ENCODE measurements around the gene LMO1. TPM values are rescaled to one million over a fixed set of nuclear protein-coding genes. Genes with fewer than 3 reads are reported as not detected.

LMO1 gene
- total and polyA plus RNA-seq, 4 donors, result not detected

DNA sequence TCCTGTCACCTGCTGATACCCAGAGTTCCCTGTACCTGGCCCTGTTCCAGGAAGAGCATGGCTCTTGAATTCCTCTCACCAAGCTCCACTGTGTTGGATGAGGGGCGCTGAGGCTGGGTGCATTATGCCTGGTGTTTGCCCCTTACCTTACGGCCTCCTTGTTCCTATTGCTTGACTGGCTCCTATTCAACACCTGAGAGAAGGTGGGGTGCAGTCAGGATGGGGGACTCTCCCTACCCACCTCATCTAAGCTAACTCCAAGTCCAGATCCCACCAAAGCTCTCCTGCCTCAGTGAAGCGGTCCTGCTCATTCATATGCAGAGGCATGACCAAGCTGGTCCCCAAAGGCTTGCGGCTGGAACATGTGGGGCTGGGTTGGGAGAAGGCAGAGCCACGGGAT is 59.1 kb downstream of the LMO1 start:
- H3K9me3 ChIP-seq (ENCODE audit: control insufficient read depth, low read length), result no peaks in the 10 kb centered on the region

DNA sequence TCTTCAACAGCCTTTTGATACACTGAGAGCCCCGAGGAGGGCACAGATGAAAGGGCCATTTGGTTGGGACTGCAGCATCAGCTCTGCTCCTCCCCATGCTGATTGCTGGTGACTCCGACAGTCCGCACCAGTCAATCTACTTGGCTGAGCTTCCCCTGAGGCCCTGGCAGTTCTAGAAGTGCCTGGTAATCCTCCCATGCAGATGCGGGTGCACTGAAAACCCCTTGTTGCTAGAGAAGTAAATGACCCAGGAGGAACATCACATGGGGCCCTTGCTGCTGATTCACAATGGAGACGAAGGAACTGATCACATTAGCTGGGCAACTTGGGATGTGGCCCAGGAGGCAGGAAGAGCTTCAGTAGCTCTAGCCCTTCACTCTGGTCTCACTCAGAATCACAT is 59.7 kb downstream of the LMO1 start:
- intact Hi-C loops (cut with DNase I), result no loop called here
- no peaks in the 10 kb centered on the region for H3K4me1 ChIP-seq (ENCODE audit: control insufficient read depth in 1 of 2, insufficient read depth in 2 of 2, low read length in 2 of 2)
- no peak overlapping the region for H3K27ac ChIP-seq (ENCODE audit: low read depth in 1 of 2, low read length in 2 of 2)
- H3K27me3 ChIP-seq (ENCODE audit: control insufficient read depth in 1 of 2, insufficient read depth in 2 of 2, low read length in 1 of 2), result no peaks in the 10 kb centered on the region
- DNase-seq (no peak), ATAC-seq (ENCODE audit: low FRiP score) (no peak)
- H3K4me3 ChIP-seq (ENCODE audit: low read length in 2 of 2), result no peak overlapping the region
- no peaks in the 10 kb centered on the region for H3K9me3 ChIP-seq (ENCODE audit: control insufficient read depth, low read length)
- 47 to 60% methylated on average over 5 of the region's 5 CpGs for WGBS, 2 donors
- no peaks in the 10 kb centered on the region for H3K36me3 ChIP-seq (ENCODE audit: control insufficient read depth in 1 of 2, insufficient read depth in 2 of 2, low read length in 1 of 2)

More for the DNA sequence above, 59.1 kb downstream of the LMO1 start:
- DNase-seq, result no peak
- no peak overlapping the region for H3K27ac ChIP-seq (ENCODE audit: low read depth in 1 of 2, low read length in 2 of 2)
- no peak for ATAC-seq (ENCODE audit: low FRiP score)
- no peaks in the 10 kb centered on the region for H3K27me3 ChIP-seq (ENCODE audit: control insufficient read depth in 1 of 2, insufficient read depth in 2 of 2, low read length in 1 of 2)
- no peaks in the 10 kb centered on the region for H3K4me1 ChIP-seq (ENCODE audit: control insufficient read depth in 1 of 2, insufficient read depth in 2 of 2, low read length in 2 of 2)
- 55 to 57% methylated on average over 5 of the region's 5 CpGs for WGBS, 2 donors
- H3K4me3 ChIP-seq (ENCODE audit: low read length in 2 of 2), result no peak overlapping the region
- intact Hi-C loops (cut with DNase I), result no loop called here
- H3K36me3 ChIP-seq (ENCODE audit: control insufficient read depth in 1 of 2, insufficient read depth in 2 of 2, low read length in 1 of 2), result no peaks in the 10 kb centered on the region

DNA sequence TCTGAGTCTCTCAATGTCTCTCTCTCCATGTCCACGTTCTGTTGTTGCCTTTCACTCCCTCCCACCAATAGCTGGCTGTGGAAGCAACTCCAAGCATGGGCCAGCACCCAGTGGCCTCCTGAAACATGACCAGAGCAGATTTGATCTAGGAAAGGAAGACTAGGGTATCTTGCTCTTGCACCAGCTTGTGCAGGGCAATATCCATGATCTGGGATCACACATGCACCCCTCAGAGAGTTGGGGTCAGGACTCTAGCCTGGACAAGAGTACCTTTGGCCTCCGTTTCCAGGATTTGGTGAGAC is 60.3 kb downstream of the LMO1 start:
- no peaks in the 10 kb centered on the region for H3K9me3 ChIP-seq (ENCODE audit: control insufficient read depth, low read length)
- WGBS, 2 donors, result 81 to 83% methylated on average over 2 of the region's 2 CpGs
- no peak overlapping the region for H3K27ac ChIP-seq (ENCODE audit: low read depth in 1 of 2, low read length in 2 of 2)
- ATAC-seq (ENCODE audit: low FRiP score) (no peak), DNase-seq (no peak)
- H3K4me3 ChIP-seq (ENCODE audit: low read length in 2 of 2), result no peak overlapping the region
- H3K36me3 ChIP-seq (ENCODE audit: control insufficient read depth in 1 of 2, insufficient read depth in 2 of 2, low read length in 1 of 2), result no peaks in the 10 kb centered on the region
- no peaks in the 10 kb centered on the region for H3K4me1 ChIP-seq (ENCODE audit: control insufficient read depth in 1 of 2, insufficient read depth in 2 of 2, low read length in 2 of 2)
- no peaks in the 10 kb centered on the region for H3K27me3 ChIP-seq (ENCODE audit: control insufficient read depth in 1 of 2, insufficient read depth in 2 of 2, low read length in 1 of 2)
- intact Hi-C loops (cut with DNase I), result no loop called here

DNA sequence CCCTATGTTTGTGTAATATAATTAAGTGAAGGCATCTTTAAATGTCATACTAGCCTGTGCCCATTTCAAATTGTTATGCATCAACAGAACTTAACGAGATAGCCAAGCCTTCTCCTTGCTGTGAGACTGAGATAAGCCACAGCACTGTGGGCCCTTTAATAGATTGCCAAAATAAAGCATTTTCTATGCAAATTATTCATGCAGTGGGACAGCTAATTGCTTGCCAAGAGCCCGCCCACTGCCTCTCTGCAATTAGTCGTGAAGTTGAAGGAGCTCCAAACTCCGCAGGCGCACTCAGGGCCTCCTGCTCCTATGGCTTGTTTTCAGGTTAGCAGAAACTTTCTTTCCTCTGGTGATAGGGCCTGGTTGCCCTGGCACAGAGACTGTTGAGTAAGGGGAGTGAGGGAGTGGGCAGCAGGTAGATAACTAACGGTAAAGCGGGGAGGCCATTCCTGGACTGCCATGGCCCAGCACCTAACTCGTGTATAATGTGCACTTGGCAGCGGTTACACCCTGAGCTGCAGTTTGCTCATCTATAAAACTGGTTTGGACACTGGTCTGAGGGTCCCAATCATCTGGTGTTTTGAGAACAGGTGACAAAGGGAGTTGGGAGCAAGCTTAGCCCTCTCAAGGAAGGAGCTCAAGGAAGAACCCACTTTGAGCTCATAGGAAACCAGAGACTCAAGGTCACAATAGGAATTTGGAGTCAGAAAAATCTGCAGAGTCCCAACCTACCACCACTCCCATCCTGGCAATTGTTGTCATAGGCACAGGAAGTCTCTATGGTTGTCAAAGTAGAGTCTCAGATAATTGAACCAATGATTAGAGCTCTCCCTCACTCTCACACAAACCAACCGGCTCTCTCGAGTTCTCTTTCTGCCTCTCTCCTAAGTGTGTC is 60.9 kb downstream of the LMO1 start:
- no peak overlapping the region for H3K4me3 ChIP-seq (ENCODE audit: low read length in 2 of 2)
- H3K4me1 ChIP-seq (ENCODE audit: control insufficient read depth in 1 of 2, insufficient read depth in 2 of 2, low read length in 2 of 2), result no peaks in the 10 kb centered on the region
- 83 to 88% methylated on average over 11 of the region's 11 CpGs for WGBS, 2 donors
- no peak for ATAC-seq (ENCODE audit: low FRiP score)
- H3K27ac ChIP-seq (ENCODE audit: low read depth in 1 of 2, low read length in 2 of 2), result no peak overlapping the region
- DNase-seq, result no peak
- no peaks in the 10 kb centered on the region for H3K36me3 ChIP-seq (ENCODE audit: control insufficient read depth in 1 of 2, insufficient read depth in 2 of 2, low read length in 1 of 2)
- no peaks in the 10 kb centered on the region for H3K9me3 ChIP-seq (ENCODE audit: control insufficient read depth, low read length)
- intact Hi-C loops (cut with DNase I), result no loop called here
- no peaks in the 10 kb centered on the region for H3K27me3 ChIP-seq (ENCODE audit: control insufficient read depth in 1 of 2, insufficient read depth in 2 of 2, low read length in 1 of 2)

DNA sequence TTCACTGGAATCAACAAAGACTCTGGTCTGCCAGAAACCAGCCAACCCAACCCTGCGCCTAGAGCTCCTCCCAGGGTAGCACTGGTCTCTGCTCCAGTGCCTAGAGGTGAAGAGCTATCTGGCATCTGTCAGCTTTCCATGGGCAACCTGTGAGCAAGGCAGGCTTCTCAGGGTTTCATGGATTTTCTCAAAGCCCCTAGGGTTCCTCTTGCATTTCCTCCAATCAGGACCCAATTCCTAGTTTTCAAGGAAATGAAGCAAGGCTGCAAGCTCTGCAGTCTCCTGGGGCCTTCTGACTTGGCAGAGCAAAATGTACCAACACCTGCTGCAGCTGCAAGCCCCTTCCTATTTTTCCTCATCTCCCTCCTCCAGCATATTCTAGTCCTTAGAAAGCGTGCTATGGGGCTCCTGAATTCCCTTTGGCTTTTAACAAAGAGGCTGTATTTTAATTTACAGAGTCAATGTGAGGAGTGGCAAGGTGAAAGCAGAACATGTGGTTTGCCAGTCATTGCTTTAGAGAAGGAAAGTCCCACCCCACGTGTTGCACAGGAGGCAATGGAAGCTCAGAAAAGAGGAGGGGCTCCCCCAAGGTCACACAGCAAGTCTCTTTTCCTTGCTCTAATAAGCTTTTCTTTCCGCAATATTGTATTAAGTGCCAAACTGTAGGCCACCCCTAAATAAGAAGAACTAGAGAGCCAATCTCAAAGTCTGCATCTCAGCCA is 61.9 kb downstream of the LMO1 start:
- H3K4me1 ChIP-seq (ENCODE audit: control insufficient read depth in 1 of 2, insufficient read depth in 2 of 2, low read length in 2 of 2), result no peaks in the 10 kb centered on the region
- DNase-seq (no peak), ATAC-seq (ENCODE audit: low FRiP score) (no peak)
- H3K9me3 ChIP-seq (ENCODE audit: control insufficient read depth, low read length), result no peaks in the 10 kb centered on the region
- no peaks in the 10 kb centered on the region for H3K36me3 ChIP-seq (ENCODE audit: control insufficient read depth in 1 of 2, insufficient read depth in 2 of 2, low read length in 1 of 2)
- H3K4me3 ChIP-seq (ENCODE audit: low read length in 2 of 2), result no peak overlapping the region
- H3K27me3 ChIP-seq (ENCODE audit: control insufficient read depth in 1 of 2, insufficient read depth in 2 of 2, low read length in 1 of 2), result no peaks in the 10 kb centered on the region
- WGBS, 2 donors, result 51 to 52% methylated on average over 4 of the region's 4 CpGs
- no peak overlapping the region for H3K27ac ChIP-seq (ENCODE audit: low read depth in 1 of 2, low read length in 2 of 2)
- intact Hi-C loops (cut with DNase I), result no loop called here

DNA sequence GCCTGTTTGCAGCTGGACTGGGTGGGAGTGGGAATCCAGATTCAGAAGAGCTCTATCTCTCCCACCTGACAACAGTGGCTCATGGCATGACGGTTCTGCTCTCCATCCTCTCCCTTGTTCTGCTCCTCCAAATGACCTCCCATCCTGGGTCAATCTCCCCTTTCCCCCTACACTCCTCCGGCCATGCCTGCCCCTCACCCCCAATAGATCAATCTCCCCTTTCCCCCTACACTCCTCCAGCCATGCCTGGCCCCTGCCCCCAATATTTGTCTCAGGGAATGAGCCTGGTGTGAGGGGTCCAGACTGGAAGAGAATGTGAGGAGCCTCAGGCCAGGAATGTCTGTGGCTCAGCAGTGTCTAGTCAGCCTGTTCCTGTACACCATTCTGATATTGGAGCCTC is 64.0 kb downstream of the LMO1 start:
- Histone ChIP-seq H3K27me3 (ENCODE audit: control insufficient read depth in 1 of 2, insufficient read depth in 2 of 2, low read length in 1 of 2) (no peaks in the 10 kb centered on the region), H3K27ac (ENCODE audit: low read depth in 1 of 2, low read length in 2 of 2) (no peak overlapping the region), H3K4me1 (ENCODE audit: control insufficient read depth in 1 of 2, insufficient read depth in 2 of 2, low read length in 2 of 2) (no peaks in the 10 kb centered on the region), H3K36me3 (ENCODE audit: control insufficient read depth in 1 of 2, insufficient read depth in 2 of 2, low read length in 1 of 2) (no peaks in the 10 kb centered on the region), H3K4me3 (ENCODE audit: low read length in 2 of 2) (no peak overlapping the region), H3K9me3 (ENCODE audit: control insufficient read depth, low read length) (no peaks in the 10 kb centered on the region)
- intact Hi-C loops (cut with DNase I), result loop anchor here in 1 of 2 donors (10.0 kb wide), 1 partner anchor 365 kb away; no protein-coding TSS in a partner anchor
- 75 to 92% methylated on average over 2 of the region's 2 CpGs for WGBS, 2 donors
- ATAC-seq (ENCODE audit: low FRiP score) (no peak), DNase-seq (no peak)

DNA sequence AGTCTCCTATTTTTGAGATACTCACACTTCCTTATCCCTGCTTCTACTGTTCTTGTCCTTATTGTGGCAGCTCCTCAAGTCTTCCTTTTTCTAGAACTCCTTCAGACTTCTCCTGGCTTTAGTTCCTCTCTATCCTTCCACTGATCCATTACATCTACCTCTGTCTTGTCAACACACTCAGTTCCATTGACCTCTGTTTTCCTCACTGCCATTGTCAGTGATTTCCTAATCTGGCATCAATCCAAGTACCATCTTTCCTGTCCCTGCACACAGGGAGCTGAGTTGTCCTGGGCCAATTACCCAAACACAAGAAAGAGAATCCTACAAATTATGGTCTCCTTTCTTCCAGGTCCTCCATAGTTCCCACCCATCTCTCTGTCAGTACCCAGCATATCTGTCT is 66.9 kb downstream of the LMO1 start:
- no peaks in the 10 kb centered on the region for H3K4me1 ChIP-seq (ENCODE audit: control insufficient read depth in 1 of 2, insufficient read depth in 2 of 2, low read length in 2 of 2)
- intact Hi-C loops (cut with DNase I), result loop anchor here in 1 of 2 donors (10.0 kb wide), 1 partner anchor 368 kb away; no protein-coding TSS in a partner anchor
- ATAC-seq (ENCODE audit: low FRiP score) (no peak), DNase-seq (no peak)
- H3K27me3 ChIP-seq (ENCODE audit: control insufficient read depth in 1 of 2, insufficient read depth in 2 of 2, low read length in 1 of 2), result no peaks in the 10 kb centered on the region
- no peak overlapping the region for H3K27ac ChIP-seq (ENCODE audit: low read depth in 1 of 2, low read length in 2 of 2)
- no peak overlapping the region for H3K4me3 ChIP-seq (ENCODE audit: low read length in 2 of 2)
- no peaks in the 10 kb centered on the region for H3K9me3 ChIP-seq (ENCODE audit: control insufficient read depth, low read length)
- H3K36me3 ChIP-seq (ENCODE audit: control insufficient read depth in 1 of 2, insufficient read depth in 2 of 2, low read length in 1 of 2), result no peaks in the 10 kb centered on the region

DNA sequence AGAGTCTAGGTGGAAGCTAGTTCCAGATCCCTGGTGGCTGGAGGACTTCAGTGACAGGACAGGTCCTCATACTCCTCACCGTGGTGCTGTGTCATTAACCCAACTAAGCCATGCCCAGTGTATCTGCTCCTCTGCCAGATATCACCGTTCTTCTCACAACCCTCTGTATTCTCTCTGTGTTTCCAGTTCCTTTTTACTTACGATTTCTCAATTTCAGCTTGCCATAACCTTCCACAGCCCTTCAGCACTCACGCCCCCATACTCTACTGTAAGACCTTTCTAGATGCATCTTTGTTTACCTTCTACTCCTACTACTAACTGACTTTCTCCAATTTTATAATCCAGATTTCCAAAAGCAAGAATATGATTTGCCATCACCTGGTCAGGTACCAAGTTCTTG is 68.7 kb downstream of the LMO1 start:
- DNase-seq (no peak), ATAC-seq (ENCODE audit: low FRiP score) (no peak)
- intact Hi-C loops (cut with DNase I), result loop anchor here in 1 of 2 donors (10.0 kb wide), 1 partner anchor 370 kb away; no protein-coding TSS in a partner anchor
- Histone ChIP-seq H3K27me3 (ENCODE audit: control insufficient read depth in 1 of 2, insufficient read depth in 2 of 2, low read length in 1 of 2) (no peaks in the 10 kb centered on the region), H3K36me3 (ENCODE audit: control insufficient read depth in 1 of 2, insufficient read depth in 2 of 2, low read length in 1 of 2) (no peaks in the 10 kb centered on the region), H3K9me3 (ENCODE audit: control insufficient read depth, low read length) (no peaks in the 10 kb centered on the region), H3K4me3 (ENCODE audit: low read length in 2 of 2) (no peak overlapping the region), H3K27ac (ENCODE audit: low read depth in 1 of 2, low read length in 2 of 2) (no peak overlapping the region), H3K4me1 (ENCODE audit: control insufficient read depth in 1 of 2, insufficient read depth in 2 of 2, low read length in 2 of 2) (no peaks in the 10 kb centered on the region)
- WGBS, 2 donors, result 77 to 87% methylated on average over 4 of the region's 4 CpGs

DNA sequence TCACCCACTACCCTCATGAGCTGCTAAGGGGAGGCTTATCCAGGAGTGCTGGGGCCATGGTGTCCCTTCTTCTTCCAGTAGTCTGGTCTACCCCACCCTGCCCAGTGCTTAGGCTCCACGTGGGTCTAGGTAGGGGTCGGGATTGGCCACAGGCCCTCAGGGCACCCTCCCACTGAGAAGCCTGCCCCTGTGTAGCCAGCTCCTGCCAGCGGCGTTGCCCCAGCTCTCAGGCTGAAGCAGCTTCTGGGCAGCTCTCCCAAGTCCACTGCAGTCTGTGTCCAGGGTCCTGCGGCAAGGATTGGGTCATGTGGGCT is 70.8 kb downstream of the LMO1 start:
- no peaks in the 10 kb centered on the region for H3K9me3 ChIP-seq (ENCODE audit: control insufficient read depth, low read length)
- no peaks in the 10 kb centered on the region for H3K36me3 ChIP-seq (ENCODE audit: control insufficient read depth in 1 of 2, insufficient read depth in 2 of 2, low read length in 1 of 2)
- H3K4me3 ChIP-seq (ENCODE audit: low read length in 2 of 2), result no peak overlapping the region
- intact Hi-C loops (cut with DNase I), result loop anchor here in 1 of 2 donors (10.0 kb wide), 1 partner anchor 372 kb away; no protein-coding TSS in a partner anchor
- no peaks in the 10 kb centered on the region for H3K27me3 ChIP-seq (ENCODE audit: control insufficient read depth in 1 of 2, insufficient read depth in 2 of 2, low read length in 1 of 2)
- H3K27ac ChIP-seq (ENCODE audit: low read depth in 1 of 2, low read length in 2 of 2), result no peak overlapping the region
- WGBS, 2 donors, result 18 to 19% methylated on average over 5 of the region's 5 CpGs
- no peaks in the 10 kb centered on the region for H3K4me1 ChIP-seq (ENCODE audit: control insufficient read depth in 1 of 2, insufficient read depth in 2 of 2, low read length in 2 of 2)
- peak; percentile 23 for ATAC-seq (ENCODE audit: low FRiP score)
- no peak for DNase-seq
